Islet precursor cell (in vitro differentiated cells): Measurements from ENCODE around the gene M6PR.

Source experiments
- DNase-seq: peaks from one replicate; pipeline ENCODE4 v3.0.0-alpha.2; 2018

M6PR gene

DNA sequence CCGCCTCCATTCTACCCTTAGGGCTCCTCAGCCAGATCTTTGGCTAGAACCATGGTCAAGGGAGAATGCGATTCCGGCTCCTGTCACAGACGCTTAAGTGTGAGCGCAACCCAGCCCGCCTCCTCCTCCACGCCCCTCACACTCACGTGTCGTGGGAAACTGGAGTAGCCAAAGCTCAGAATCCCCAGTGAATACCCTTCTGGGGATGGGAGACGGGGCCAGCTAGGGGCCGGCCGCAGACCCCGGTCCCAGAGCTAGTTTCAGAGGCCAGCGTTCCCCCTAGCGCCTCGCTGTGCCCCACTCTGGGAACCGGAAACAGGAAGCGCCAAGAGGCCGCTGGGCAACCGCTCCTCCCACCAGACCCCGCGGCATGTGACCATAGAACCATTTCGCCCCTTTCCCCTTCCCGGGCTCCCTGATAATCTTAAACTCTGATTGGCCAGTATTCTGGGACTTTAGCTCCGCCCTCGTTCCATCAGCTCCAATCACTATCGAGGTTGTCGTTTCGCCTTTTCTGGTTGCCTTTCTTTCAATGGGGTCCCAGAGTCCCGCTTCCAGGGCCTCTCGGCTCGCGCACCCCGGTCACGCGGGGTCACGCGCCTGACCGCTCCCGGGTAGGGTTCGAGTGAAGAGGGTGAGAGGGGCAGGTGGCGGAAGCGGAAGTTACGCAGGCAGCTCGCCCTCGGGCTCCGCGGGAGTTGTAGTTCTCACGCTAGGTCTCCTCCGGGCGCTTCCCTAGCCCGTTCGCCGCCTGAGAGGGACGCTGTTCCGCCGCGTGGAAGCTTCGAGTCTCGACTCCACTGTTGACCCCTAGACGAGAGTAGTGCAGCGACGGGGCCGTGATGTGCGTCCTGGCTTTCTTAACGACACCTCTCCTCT is at the start of gene M6PR:
Gene M6PR, minus strand, starts transcription at position 304 of the 879 bp plus-strand sequence. CDS start 3,241 bp downstream, outside the sequence.
- peak; percentile 99 for DNase-seq

DNA sequence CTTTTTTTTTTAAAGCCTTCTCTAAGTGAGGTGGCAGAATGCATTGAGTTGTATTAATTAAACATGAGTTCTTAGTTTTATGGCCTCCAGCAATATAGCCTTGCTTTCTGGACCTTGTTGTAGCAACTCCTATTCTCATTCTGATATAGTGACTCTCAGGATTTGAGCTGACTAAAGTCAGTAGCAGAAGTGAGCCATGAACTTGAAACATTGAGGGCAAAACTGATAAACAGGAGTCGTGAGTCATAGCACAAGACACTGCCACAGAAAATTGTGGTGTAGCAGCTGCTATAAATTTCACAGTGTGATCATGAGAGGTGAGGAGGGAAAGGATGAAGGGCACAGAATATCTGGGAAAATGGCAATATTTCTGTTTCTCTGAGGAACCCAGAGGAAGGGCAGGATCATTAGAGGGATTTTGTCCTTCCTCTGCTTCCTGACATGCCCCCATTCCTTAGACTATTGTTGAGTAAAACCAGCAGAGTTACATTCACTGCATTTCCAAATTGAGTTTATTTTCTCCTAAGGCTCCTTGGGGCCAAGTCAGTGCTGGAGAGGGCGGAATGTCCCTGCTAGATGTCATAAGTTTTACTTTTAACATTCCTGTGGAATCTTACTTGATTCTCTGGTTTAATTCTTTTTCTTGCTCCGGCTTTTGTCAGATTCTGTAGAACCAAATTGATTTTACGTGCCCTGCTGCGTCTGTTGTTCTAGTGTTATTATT is 47.4 kb upstream of the M6PR start:
- DNase-seq = no peak

DNA sequence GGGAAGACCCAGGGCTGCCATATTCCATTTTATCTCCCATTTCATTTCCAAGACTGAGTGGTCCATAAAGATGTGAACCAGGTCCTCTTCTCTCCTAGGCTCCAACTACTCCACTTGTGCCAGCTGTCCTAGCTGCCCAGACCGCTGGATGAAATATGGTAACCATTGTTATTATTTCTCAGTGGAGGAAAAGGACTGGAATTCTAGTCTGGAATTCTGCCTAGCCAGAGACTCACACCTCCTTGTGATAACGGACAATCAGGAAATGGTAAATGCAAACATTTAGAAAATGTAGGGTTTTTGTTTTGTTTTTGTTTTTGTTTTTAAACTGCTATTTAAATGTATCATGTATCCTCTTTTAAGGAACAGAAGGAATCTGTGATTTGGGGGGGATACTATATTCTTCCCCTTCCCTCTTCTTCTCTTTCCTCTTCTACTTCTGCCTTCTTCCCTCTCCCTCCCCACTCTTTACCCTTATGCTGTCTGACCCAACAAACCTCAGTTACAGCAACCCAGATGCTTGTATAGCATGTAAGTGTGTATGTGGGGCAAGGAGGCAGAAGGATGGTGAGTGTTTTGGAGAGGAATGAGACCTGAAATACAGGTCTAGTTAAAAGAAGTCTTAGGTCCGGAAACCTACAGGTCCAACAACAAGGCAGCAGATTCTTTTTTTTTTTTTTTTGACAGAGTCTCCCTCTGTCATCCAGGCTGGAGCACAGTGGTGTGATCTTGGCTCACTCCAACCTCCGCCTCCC is 45.8 kb upstream of the M6PR start:
- no peak for DNase-seq

DNA sequence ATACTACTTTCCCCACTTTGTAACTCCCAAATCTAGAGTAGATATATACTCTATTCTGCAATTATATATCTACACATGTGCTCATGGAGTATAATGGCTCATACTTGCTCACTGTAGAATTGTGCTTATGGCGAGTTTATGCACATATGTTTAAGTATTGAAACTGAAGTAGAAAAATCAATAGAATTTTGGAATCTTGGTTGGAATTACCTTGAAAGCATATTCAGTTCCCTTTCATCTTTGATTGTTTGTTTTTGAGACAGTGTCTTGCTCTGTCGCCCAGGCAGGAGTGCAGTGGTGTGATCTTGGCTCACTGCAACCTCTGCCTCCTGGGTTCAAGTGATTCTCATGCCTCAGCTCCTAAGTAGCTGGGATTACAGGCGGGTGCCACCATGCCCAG is 44.4 kb upstream of the M6PR start:
- no peak for DNase-seq

DNA sequence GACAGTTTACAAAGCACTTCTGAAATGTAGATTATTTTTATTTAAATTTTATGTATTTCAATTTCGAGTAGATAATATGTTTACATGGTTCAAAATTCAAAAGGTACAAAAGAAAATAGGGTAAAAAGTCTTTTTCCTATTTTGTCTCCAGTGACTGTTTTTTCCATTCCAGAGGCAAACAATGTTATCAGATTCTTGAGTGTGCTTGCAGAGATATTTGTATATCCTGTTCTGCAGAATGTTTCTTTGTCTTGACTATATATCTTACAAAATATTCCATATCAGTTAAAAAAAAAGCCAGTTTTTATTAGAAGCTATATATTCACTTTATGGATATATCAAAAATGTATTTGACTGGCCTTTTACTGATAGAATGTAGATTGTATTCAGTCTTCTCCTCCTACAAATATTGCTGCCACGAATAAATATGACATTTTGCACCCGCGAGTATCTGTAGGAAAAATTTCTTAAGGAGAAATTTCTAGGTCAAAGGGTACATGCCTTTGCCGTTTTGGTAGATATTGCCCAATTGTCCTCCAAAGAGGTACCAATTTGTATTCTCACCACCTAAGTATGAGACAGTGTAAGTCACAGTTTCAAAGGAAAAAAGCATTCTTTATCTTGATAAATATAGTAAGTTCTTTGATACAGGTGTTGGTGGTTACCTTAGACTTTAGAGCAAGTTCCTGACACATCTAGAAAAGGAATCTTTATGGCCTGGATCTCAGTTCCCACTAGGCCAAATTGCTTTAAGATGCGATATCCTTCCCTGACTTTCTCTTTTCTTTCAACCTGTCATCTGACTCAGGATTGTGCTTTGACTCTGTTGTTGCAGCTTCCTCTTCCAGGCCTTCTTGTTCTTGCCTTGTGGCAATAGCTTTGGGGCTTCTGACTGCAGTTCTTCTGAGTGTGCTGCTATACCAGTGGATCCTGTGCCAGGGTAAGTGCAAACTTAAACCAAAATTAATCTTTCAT is 42.2 kb upstream of the M6PR start:
- DNase-seq = no peak

DNA sequence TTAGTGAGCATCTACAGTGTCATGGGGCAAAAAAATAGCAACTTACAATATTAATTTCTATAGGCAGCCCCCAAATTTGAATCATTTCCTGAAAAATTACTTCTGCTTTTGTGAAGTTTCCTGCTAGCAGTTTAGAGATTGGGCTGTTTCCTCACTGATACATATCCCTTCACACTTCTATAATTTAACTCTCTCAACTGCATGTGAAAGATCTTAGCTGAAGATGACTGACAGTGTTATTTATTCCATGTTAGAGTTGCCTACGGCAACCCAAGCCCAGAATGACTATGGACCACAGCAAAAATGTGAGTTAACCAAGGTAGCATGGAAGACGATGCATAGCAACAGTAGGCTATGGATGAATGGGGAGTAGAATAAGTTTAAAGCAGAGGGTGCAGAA is 40.0 kb upstream of the M6PR start, which contains the start of gene KLRG1:
Gene KLRG1, plus strand, starts transcription at position 134 of the 400 bp plus-strand sequence. Its CDS starts 90 bp downstream, at position 224.
- no peak for DNase-seq

DNA sequence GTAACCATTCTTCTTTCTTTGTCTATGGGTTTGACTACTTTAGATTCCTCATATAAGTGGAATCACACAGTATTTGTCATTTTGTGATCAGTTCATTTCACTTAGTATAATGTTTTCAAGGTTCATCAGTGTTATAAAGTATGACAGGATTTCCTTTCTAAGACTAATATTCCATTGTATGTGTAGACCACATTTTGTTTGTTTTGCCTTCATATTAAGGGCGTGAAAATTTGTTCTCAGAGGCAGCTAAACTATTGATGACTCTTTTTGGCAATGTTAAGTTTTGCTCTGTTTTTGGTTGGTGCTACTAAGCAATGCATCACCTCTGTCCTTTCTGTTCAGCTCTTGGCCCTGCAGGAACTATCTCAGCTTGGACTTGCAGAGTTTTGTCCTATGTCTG is 38.2 kb upstream of the M6PR start:
- no peak for DNase-seq

DNA sequence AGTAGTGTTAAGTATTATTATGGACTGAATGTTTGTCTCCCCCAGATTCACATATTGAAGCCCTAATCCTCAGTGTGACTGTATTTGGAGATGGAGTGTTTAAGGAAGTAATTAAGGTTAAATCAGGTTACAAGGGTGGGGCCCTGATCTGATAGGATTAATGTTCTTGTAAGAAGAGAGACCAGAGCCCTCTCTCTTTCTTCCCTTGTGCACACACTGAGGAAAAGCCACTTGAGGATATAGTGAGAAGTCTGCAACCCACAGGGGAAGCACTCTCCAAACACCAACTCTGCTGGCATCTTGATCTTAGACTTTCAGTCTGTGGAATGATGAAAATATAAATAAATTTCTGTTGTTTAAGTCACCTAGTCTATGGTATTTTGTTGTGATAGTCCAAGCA is 37.7 kb upstream of the M6PR start:
- no peak for DNase-seq

DNA sequence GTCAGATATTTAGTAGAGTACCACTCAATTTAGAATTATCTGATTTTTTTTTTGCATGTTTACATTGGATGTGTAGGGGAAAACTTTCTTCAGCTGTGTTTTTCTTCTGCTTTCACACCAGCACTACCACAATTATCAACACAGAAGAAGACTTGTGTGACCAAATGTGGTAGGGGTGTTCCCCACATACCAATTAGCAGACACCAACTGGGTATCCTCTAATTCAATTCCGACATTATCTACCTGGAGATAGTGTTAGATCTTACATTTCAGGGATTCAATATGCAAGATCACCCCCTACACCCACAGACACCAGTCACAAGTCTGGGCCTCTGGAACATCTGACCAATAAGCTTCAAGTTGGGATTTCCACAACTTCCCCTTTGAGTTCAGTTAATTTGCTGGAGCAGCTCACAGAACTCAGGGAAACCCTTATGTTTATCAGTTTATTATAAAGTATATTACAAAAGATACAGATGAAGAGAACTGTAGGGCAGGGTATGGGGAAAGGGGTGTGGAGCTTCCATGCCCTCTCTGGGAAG is 35.8 kb upstream of the M6PR start:
- DNase-seq = no peak

DNA sequence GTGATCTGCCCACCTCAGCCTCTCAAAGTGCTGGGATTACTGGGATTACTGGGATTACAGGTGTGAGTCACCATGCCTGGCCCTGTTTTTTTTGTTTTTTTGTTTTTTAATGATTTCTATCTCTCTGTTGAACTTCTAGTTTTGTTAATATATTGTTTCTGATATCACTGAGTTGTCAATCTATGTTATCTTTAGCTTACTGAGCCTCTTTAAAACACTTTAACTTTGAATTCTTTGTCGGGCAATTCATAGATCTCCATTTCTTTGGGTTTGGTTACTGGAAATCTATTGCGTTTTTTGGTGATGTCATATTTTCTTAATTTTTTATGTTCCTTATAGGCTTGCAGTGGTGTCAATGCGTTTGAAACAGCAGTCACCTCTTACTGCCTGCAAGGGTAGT is 30.7 kb upstream of the M6PR start:
- no peak for DNase-seq

DNA sequence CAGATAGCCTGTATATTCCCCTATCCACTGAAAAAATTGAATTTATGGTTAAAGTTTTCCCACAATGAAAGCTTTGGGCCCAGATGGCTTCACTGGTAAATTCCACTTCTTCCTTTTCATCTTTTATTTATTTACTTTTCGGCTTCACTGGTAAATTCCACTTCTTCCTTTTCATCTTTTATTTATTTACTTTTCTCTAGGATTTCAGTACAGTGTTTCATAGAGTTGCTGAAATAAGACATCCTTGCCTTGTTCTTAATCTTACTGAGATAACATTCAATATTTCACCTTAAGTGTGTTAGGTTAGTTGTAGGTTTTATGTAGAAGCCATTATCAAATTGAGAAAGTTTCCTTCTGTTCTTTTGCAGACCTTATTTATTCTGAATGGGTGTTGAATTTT is 21.0 kb upstream of the M6PR start:
- DNase-seq = no peak

DNA sequence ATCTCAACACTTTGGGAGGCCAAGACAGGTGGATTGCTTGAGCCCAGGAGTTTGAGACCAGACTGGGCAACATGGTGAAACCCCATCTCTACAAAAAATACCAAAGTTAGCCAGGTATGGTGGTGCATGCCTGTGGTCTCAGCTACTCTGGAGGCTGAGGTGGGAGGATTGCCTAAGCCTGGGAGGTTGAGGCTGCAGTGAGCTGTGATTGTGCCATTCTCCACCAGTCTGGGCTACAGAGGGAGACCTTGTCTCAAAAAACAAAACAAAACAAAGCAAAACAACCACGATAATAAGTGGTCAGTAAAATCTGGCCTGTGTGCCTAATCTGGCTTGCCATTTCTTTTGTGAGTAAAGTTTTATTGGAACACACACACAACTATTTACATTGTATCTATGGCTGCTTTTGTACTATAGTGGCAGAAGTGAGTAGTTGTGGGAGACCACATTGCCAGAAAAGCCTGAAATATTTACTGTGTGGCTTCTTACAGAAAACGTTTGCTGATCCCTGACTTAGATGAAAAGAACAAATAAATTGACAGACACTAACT is 20.5 kb upstream of the M6PR start:
- DNase-seq = no peak

DNA sequence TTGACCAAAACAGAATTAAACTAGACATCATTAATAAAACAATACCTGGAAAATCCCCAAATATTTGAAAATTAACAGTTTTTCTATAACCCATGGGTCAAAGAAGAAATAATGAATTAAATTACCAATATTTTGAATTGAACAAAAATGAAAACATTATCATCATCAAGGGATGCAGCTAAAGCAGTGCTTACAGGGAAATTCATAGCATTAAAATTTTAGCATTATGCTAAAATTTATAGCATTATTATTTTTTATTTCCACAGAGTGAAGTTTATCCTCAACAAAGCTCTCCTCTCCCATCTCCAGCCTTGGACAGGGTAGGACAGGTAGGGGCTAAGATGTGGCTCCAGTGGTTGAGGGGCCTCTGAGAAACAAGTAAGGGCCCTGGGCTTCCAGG is 19.3 kb upstream of the M6PR start:
- no peak for DNase-seq

DNA sequence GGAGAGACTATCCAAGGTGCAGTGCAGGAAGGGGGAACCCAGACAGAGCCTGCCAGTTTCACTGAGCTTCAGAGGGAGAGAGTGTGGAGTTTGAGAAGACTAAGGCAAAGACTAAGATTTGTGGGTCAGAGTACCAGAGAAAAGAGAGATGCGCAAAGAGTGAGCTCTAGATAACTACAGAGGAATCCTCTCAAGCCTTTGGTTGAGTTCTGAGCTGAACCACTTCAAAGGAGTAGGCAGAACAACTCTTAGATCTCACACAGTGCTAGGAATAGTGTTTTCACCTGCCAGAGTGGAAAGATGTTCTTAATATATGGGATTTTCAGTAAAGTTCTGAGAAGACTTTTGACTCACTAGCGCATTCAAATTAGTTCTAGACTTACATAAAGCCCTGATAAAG is 10.7 kb upstream of the M6PR start:
- DNase-seq = no peak

DNA sequence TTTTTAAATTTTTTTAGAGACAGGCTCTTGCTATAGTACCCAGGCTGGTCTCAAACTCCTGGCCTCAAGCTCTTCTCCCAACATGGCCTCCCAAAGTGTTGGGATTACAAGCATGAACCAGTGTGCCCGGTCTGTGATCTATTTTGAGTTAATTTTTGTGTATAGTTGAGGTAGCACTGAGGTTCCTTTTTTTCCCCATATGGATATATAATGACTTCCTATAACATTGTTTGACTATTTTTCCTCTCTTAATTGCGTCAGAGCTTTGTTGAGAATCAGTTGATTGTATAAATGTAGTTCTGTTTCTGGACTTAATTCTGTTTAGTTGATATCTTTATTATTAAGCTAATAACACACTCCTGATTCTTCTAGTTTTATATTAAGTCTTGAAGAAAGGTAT is 8.6 kb upstream of the M6PR start:
- no peak for DNase-seq

DNA sequence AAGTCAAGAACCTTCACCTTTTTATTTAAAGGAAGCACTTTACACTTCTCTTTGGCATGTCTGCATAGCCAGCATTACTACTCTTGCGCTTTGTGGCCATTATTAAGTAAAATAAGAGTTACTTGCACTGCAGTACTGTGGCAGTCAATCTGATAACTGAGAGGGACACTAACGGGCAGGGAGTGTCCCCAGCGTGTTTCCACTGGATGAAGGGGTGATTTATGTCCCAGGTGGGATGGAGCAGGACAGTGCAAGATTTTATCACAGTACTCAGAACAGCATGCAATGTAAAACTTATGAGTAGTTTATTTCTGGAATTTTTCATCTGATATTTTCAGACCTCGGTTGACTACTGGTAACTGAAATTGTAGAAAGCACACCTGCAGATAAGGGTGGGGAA is 8.1 kb upstream of the M6PR start:
- DNase-seq = no peak

DNA sequence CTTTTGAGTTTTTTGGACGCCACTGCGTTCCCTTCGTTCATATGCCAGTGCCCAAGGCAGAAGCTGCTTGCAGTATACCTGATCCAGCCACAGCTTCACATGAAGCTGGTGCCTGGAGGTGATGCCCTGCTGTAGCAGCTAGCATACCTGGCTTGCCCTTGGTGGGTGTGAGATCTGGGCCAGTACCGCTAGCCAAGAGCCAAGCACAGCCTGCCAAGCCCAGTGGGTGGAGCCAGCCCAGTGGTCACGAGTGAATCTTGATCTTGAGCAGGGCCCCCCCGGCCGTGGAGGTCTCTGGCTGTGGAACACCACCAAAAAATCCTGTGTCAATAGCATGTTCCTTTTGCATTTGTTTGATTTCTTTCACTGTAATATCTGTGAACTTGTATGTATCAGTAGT is 7.3 kb upstream of the M6PR start:
- DNase-seq = no peak

DNA sequence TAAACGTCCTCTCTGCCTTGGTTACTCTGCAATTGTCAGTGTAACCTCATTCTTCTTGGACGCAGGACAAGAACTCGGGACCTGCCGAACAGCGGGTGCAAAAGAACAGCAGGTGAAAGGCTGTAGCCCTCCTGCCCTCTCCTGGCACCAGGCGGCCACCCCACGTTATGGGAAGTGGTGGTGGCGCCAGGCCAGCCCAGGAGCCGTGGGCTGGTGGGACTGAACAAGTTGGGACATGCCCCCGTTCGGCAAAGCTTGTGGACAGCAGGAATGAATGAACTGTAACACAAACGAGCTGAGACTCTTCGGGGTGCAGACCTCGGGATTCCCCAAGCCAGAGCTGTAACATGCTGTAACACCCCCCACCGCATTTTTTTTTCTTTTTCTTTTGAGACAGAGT is 6.6 kb upstream of the M6PR start:
- DNase-seq = no peak

DNA sequence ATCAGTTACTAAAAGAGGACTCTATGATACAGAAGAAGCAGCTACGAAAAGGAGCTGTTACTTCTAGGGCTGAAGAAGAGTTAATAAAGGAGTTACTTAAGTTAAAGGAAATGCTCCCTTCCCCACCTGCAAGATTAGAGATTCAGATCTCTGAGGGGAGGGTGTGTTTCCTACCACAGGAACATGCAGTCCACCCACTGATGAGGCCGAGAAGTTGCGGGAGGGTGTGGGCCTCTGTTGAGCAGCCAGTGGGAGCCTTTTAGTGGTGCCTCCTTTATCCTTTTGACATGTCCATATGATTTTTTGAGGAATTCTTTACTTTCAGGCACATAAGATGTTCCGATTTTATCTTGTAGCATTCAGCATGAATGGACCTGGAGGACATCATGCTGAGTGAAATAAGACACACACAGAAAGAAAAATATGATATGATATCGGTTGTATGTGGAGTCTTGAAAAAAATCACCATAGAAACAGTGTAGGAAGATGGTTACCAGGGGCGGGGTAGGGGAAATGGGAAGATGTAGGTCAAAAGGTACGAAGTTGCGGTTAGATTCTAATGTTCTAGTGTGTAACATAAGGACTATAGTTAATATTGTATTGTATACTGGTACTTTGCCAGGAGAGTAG is 4.4 kb upstream of the M6PR start:
- peak; percentile 7 for DNase-seq

DNA sequence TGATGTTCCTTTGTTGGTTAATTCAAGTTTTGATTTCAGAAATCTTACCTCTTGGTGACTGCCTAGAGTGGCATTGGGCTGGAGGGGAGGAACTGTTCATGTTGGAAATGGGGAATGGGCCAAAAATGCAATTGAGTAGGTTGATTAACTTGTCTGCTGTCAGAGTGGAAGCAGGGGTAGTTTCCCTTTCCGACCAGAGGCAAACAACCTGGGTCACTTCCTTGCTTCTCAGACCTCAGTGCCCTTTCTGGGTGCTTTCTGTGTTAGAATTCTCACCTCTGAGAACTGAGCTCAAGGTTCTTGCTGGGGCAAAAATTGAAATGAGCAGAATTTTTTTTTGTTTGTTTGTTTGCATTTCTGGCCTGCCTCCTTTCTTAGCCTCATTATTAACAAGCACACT is 2.3 kb upstream of the M6PR start:
- DNase-seq = peak; percentile 16
